GM12878 (cell line): Measurements from ENCODE around the gene PMM1. TPM values are rescaled to one million over a fixed set of nuclear protein-coding genes. Genes with fewer than 3 reads are reported as not detected.

Experiments
- ATF7 ChIP-seq: fragments of 450-650 bp; IDR thresholded peaks from 2 replicates; pipeline ENCODE4 v1.6.1; 2016; ENCODE audit warnings: low read depth, mild to moderate bottlenecking
- BCL3 ChIP-seq: IDR thresholded peaks from 2 replicates; pipeline ENCODE4 v1.6.1; 2011; ENCODE audit warnings: borderline replicate concordance, low read depth, mild to moderate bottlenecking, moderate library complexity, low read length; ENCODE audit not compliant: insufficient read depth, poor library complexity, severe bottlenecking
- CEBPB ChIP-seq, 2 experiments: fragments of 150-350 bp in 1 of 2; IDR thresholded peaks; 2 replicates each; pipeline ENCODE4 v1.6.1; 2012 to 2014; ENCODE audit warnings: low read depth in 2 of 2, low read length in 2 of 2, borderline replicate concordance in 1 of 2, inconsistent platforms in 1 of 2
- CHD1 ChIP-seq: IDR thresholded peaks from 2 replicates; pipeline ENCODE4 v1.6.1; 2012; ENCODE audit warnings: low read depth, low read length, improper control_type of control experiment
- CREM ChIP-seq: IDR thresholded peaks from 2 replicates; pipeline ENCODE4 v1.6.1; 2014; ENCODE audit warnings: antibody characterized with exemption, low read depth
- E2F4 ChIP-seq: IDR thresholded peaks from 2 replicates; pipeline ENCODE4 v1.6.1; 2012; ENCODE audit warnings: low read depth, low read length, improper control_type of control experiment
- GABPA ChIP-seq: IDR thresholded peaks from 2 replicates; pipeline ENCODE4 v1.6.1; 2014; ENCODE audit warnings: antibody characterized with exemption, low read depth, mild to moderate bottlenecking, inconsistent platforms
- IKZF1 ChIP-seq: fragments of 450-650 bp; conservative IDR thresholded peaks from 2 replicates; pipeline ENCODE4 v1.6.1; 2017; ENCODE audit warnings: antibody characterized with exemption, mild to moderate bottlenecking
- LARP7 ChIP-seq: fragments of 450-650 bp; IDR thresholded peaks from 2 replicates; pipeline ENCODE4 v1.6.1; 2017; ENCODE audit warnings: mild to moderate bottlenecking
- MYB ChIP-seq: fragments of 150-350 bp; IDR thresholded peaks from 2 replicates; pipeline ENCODE4 v1.6.1; 2014; ENCODE audit warnings: mild to moderate bottlenecking, low read depth, low read length, borderline replicate concordance
- NFYB ChIP-seq: IDR thresholded peaks from 2 replicates; pipeline ENCODE4 v1.6.1; 2011; ENCODE audit warnings: low read depth, mild to moderate bottlenecking, low read length, improper control_type of control experiment, moderate library complexity; ENCODE audit not compliant: insufficient read depth
- NKRF ChIP-seq: fragments of 450-650 bp; conservative IDR thresholded peaks from 2 replicates; pipeline ENCODE4 v1.6.1; 2017; ENCODE audit warnings: mild to moderate bottlenecking, moderate library complexity
- NR2C2 ChIP-seq: IDR thresholded peaks from 2 replicates; pipeline ENCODE4 v1.6.1; 2011; ENCODE audit warnings: borderline replicate concordance, low read depth; ENCODE audit not compliant: control insufficient read depth, insufficient read length
- NR2F1 ChIP-seq: fragments of 450-650 bp; conservative IDR thresholded peaks from 2 replicates; pipeline ENCODE4 v1.6.1; 2017; ENCODE audit warnings: mild to moderate bottlenecking
- RB1 ChIP-seq: fragments of 450-650 bp; formaldehyde crosslinking; IDR thresholded peaks from 2 replicates; pipeline ENCODE4 v1.6.1; 2017; ENCODE audit warnings: mild to moderate bottlenecking, borderline replicate concordance
- SMAD1 ChIP-seq: fragments of 450-650 bp; IDR thresholded peaks from 2 replicates; pipeline ENCODE4 v1.6.1; 2018; ENCODE audit warnings: mild to moderate bottlenecking, low read depth; ENCODE audit not compliant: partially characterized antibody
- SREBF2 ChIP-seq: IDR thresholded peaks from 2 replicates; pipeline ENCODE4 v1.6.1; 2012; ENCODE audit warnings: mild to moderate bottlenecking, low read length
- STAT3 ChIP-seq: IDR thresholded peaks from 2 replicates; pipeline ENCODE4 v1.6.1; 2011; ENCODE audit warnings: low read depth, low read length, improper control_type of control experiment
- TBL1XR1 ChIP-seq: IDR thresholded peaks from 2 replicates; pipeline ENCODE4 v1.6.1; 2012; ENCODE audit warnings: low read depth, low read length, improper control_type of control experiment
- TCF12 ChIP-seq: IDR thresholded peaks from 2 replicates; pipeline ENCODE4 v1.6.1; 2011; ENCODE audit warnings: low read depth, mild to moderate bottlenecking, low read length
- YY1 ChIP-seq: IDR thresholded peaks from 2 replicates; pipeline ENCODE4 v1.6.1; 2011; ENCODE audit warnings: low read depth, mild to moderate bottlenecking, low read length
- ZNF24 ChIP-seq: fragments of 450-650 bp; IDR thresholded peaks from 2 replicates; pipeline ENCODE4 v1.6.1; 2017; ENCODE audit warnings: antibody characterized with exemption, mild to moderate bottlenecking
- polyA plus RNA-seq, 11 experiments: library from polyadenylated mRNA; depleted of rRNA in 4 of 11; unstranded in 6 of 11; stranded (reverse) in 5 of 11; fragments of >200 nt; fragmentation: Nextera tagmentation in 4 of 11; fragmentation: Illumina TruSeq in 1 of 11; extraction: Ambion mirVana in 4 of 11; extraction: Trizol in 1 of 11; gene quantifications; 1 replicate in 1 of 11; 2 replicates in 10 of 11; pipeline versions ENCODE4 v1.2.1 to v1.2.3, GENCODE V29; 2011 to 2016; ENCODE audit warnings: inconsistent platforms in 2 of 11, missing spikeins in 2 of 11, low read depth in 1 of 11
- total RNA-seq, 4 experiments: library from RNA; depleted of rRNA in 3 of 4; stranded (reverse); fragments of >200 nt in 3 of 4; fragmentation: Illumina TruSeq in 1 of 4; extraction: Trizol in 1 of 4; gene quantifications; 2 replicates each; pipeline versions ENCODE4 v1.2.1 to v1.2.3, GENCODE V29; 2013 to 2021
- TF ChIP-seq, protein P1 (sequence below): fragments of 450-650 bp; IDR thresholded peaks from 2 replicates; pipeline ENCODE4 v1.6.1; 2017; ENCODE audit warnings: mild to moderate bottlenecking

PMM1 gene
- total and polyA plus RNA-seq, 10 of the 15 experiments (the other 5 are each of a cell fraction or from before 2014, with no cell fraction given) = 8.2 to 32.2 (median 16.9) TPM

DNA sequence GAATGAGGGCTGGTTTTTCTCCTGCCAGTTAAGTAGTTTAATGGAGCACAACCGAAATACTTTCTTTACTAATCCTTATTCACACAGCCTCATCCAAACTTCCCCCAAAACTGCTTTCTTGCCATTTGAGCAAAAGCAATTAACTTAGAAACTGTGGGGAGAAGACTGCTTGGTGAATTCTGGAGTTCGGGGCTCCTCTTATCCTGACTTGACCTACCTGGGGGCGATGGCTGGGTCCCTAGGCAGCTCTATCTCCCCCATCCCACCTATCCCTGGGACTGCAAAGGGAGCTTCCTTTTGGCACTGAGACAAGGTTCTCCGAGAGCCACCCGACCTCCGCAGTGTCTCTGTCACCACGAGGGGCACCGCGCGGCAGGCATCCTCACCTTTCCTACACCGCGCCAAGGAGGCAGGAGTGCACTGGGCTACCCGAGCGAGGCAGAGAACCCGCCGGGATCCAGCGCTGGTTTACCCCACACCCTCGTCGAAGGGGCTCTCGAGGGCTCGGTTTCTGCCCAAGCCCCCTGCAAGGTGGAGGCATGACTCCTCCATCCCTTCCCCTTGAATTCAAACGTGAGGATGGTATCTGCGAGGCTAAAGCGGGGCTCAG, 30.4 kb upstream of the PMM1 start (continued):
- TF ChIP-seq LARP7 = no peak; the same call in 1 of the 2 replicates
- no peak for TF ChIP-seq YY1
- no peak for TF ChIP-seq NKRF
- TF ChIP-seq SMAD1 = no peak
- no peak for TF ChIP-seq CEBPB (IDR thresholded peaks at IDR 0.05; ENCODE audit: borderline replicate concordance in 1 of 2, low read depth in 2 of 2, low read length in 2 of 2)
- TF ChIP-seq ATF7 = no peak
- TF ChIP-seq NR2F1 = no peak
- TF ChIP-seq GABPA = no peak
- TF ChIP-seq CREM = no peak
- no peak for TF ChIP-seq STAT3
- no peak for TF ChIP-seq RB1
- no peak for TF ChIP-seq E2F4
- TF ChIP-seq IKZF1 = peak; percentile 51; the same call in 1 of the 2 replicates
- no peak for TF ChIP-seq NFYB
- TF ChIP-seq MYB = no peak
- no peak for TF ChIP-seq SREBF2
- TF ChIP-seq, protein P1, sequence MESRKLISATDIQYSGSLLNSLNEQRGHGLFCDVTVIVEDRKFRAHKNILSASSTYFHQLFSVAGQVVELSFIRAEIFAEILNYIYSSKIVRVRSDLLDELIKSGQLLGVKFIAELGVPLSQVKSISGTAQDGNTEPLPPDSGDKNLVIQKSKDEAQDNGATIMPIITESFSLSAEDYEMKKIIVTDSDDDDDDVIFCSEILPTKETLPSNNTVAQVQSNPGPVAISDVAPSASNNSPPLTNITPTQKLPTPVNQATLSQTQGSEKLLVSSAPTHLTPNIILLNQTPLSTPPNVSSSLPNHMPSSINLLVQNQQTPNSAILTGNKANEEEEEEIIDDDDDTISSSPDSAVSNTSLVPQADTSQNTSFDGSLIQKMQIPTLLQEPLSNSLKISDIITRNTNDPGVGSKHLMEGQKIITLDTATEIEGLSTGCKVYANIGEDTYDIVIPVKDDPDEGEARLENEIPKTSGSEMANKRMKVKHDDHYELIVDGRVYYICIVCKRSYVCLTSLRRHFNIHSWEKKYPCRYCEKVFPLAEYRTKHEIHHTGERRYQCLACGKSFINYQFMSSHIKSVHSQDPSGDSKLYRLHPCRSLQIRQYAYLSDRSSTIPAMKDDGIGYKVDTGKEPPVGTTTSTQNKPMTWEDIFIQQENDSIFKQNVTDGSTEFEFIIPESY = no peak
- no peak for TF ChIP-seq TBL1XR1
- no peak for TF ChIP-seq TCF12
- no peak for TF ChIP-seq NR2C2
- TF ChIP-seq CHD1 = 0 out of 2 replicates have a peak, but pooled peaks have one; percentile 39
- TF ChIP-seq ZNF24 = no peak
- no peak for TF ChIP-seq BCL3
